K562 (cell line): Measurements from ENCODE around the gene ECE2. TPM values are rescaled to one million over a fixed set of nuclear protein-coding genes. Genes with fewer than 3 reads are reported as not detected.

ENCODE experiments used
- ETV5 ChIP-seq: sonication (generic); formaldehyde crosslinking; IDR thresholded peaks from 2 replicates; pipeline ENCODE4 v1.4.0; 2020; ENCODE audit warnings: low read depth, mild to moderate bottlenecking, missing genetic modification reagents
- FOXJ2 ChIP-seq: fragments of 200-800 bp; sonication (Bioruptor generic); IDR thresholded peaks from 2 replicates; pipeline ENCODE4 v1.6.1; 2016; ENCODE audit warnings: missing genetic modification characterization, missing compliant biosample characterization
- LARP7 ChIP-seq: fragments of 450-650 bp; IDR thresholded peaks from 2 replicates; pipeline ENCODE4 v1.6.1; 2016
- MCM3 ChIP-seq: fragments of 450-650 bp; IDR thresholded peaks from 2 replicates; pipeline ENCODE4 v1.6.1; 2016
- MECOM ChIP-seq: fragments of 250-450 bp; sonication (Bioruptor Pico); IDR thresholded peaks from 2 replicates; pipeline ENCODE4 v1.8.0; 2022; ENCODE audit warnings: inconsistent platforms
- PHB2 ChIP-seq: fragments of 450-650 bp; IDR thresholded peaks from 2 replicates; pipeline ENCODE4 v1.6.1; 2017; ENCODE audit warnings: low read depth
- POLR2AphosphoS5 ChIP-seq: IDR thresholded peaks from 2 replicates; pipeline ENCODE4 v1.6.1; 2011; ENCODE audit warnings: mild to moderate bottlenecking, low read depth, low read length, moderate library complexity; ENCODE audit not compliant: control insufficient read depth, insufficient read depth
- RBM14 ChIP-seq: fragments of 200-400 bp; formaldehyde crosslinking; IDR thresholded peaks from 2 replicates; pipeline ENCODE4 v1.6.1; 2018; ENCODE audit warnings: low read depth, mild to moderate bottlenecking, low read length, moderate library complexity, borderline replicate concordance; ENCODE audit not compliant: insufficient read depth
- RBM17 ChIP-seq: fragments of 200-400 bp; formaldehyde crosslinking; IDR thresholded peaks from 2 replicates; pipeline ENCODE4 v1.6.1; 2017; ENCODE audit warnings: low read depth, mild to moderate bottlenecking, low read length, borderline replicate concordance
- SRSF9 ChIP-seq: fragments of 200-400 bp; formaldehyde crosslinking; IDR thresholded peaks from 2 replicates; pipeline ENCODE4 v1.6.1; 2017; ENCODE audit warnings: low read depth, low read length, borderline replicate concordance
- SUPT5H ChIP-seq: fragments of 450-650 bp; IDR thresholded peaks from 2 replicates; pipeline ENCODE4 v1.6.1; 2016
- TRIM24 ChIP-seq, 2 experiments: fragments of 450-650 bp; IDR thresholded peaks; 2 replicates each; pipeline ENCODE4 v1.6.1; 2016
- ZBTB17 ChIP-seq: fragments of 450-650 bp; formaldehyde crosslinking; IDR thresholded peaks from 2 replicates; pipeline ENCODE4 v1.4.0; 2020; ENCODE audit warnings: mild to moderate bottlenecking
- ZBTB7A ChIP-seq: IDR thresholded peaks from 2 replicates; pipeline ENCODE4 v1.6.1; 2011; ENCODE audit warnings: low read depth, mild to moderate bottlenecking, low read length, moderate library complexity, borderline replicate concordance; ENCODE audit not compliant: control insufficient read depth
- ZNF444 ChIP-seq: fragments of 250-450 bp; sonication (Bioruptor Pico); IDR thresholded peaks from 2 replicates; pipeline ENCODE4 v1.4.0; 2020; ENCODE audit warnings: mild to moderate bottlenecking, moderate library complexity
- ZNF584 ChIP-seq: fragments of 200-800 bp; sonication (Bioruptor generic); IDR thresholded peaks from 2 replicates; pipeline ENCODE4 v1.6.1; 2016; ENCODE audit warnings: low read depth, mild to moderate bottlenecking, missing genetic modification characterization, missing compliant biosample characterization
- ZSCAN32 ChIP-seq: fragments of 450-650 bp; formaldehyde crosslinking; IDR thresholded peaks from 2 replicates; pipeline ENCODE4 v1.4.0; 2020; ENCODE audit warnings: mild to moderate bottlenecking, moderate library complexity
- polyA plus RNA-seq, 8 experiments: library from polyadenylated mRNA; depleted of rRNA in 4 of 8; stranded (reverse) in 5 of 8; unstranded in 3 of 8; fragments of >200 nt; fragmentation: Nextera tagmentation in 2 of 8; fragmentation: Illumina TruSeq in 1 of 8; extraction: Ambion mirVana in 2 of 8; extraction: Trizol in 1 of 8; gene quantifications; 2 replicates each; pipeline versions ENCODE4 v1.2.1 to v1.2.3, GENCODE V29; 2011 to 2014; ENCODE audit warnings: inconsistent platforms in 1 of 8, missing spikeins in 1 of 8
- total RNA-seq, 7 experiments: library from RNA; depleted of rRNA in 6 of 7; stranded (reverse); fragments of >200 nt in 6 of 7; fragmentation: Illumina TruSeq in 2 of 7; extraction: Trizol in 2 of 7; gene quantifications; 2 replicates each; pipeline versions ENCODE4 v1.2.1 to v1.2.3, GENCODE V29; 2011 to 2021; ENCODE audit warnings: low replicate concordance in 1 of 7
- TF ChIP-seq, protein P1 (sequence below): fragments of 250-450 bp; sonication (Bioruptor Pico); IDR thresholded peaks from 2 replicates; pipeline ENCODE4 v1.9.0; 2021; ENCODE audit warnings: mild to moderate bottlenecking
- TF ChIP-seq, protein P2 (sequence below): sonication (generic); formaldehyde crosslinking; IDR thresholded peaks from 2 replicates; pipeline ENCODE4 v1.8.1; 2023; ENCODE audit warnings: mild to moderate bottlenecking, missing genetic modification reagents
- TF ChIP-seq, protein P3 (sequence below): fragments of 450-650 bp; IDR thresholded peaks from 2 replicates; pipeline ENCODE4 v1.6.1; 2016; ENCODE audit warnings: missing biosample characterization, missing genetic modification characterization
- TF ChIP-seq, protein P4 (sequence below), 2 experiments: fragments of 200-800 bp in 1 of 2; sonication (Bioruptor generic) in 1 of 2; sonication (generic) in 1 of 2; formaldehyde crosslinking in 1 of 2; IDR thresholded peaks in 1 of 2; conservative IDR thresholded peaks in 1 of 2; 2 replicates each; pipeline versions ENCODE4 v1.5.0 to v1.6.1; 2016 to 2020; ENCODE audit warnings: missing compliant biosample characterization in 1 of 2, missing genetic modification characterization in 1 of 2, missing genetic modification reagents in 1 of 2

Gene ECE2
- total and polyA plus RNA-seq, 9 of the 15 experiments (the other 6 are each of a cell fraction or from before 2014, with no cell fraction given) = not detected

DNA sequence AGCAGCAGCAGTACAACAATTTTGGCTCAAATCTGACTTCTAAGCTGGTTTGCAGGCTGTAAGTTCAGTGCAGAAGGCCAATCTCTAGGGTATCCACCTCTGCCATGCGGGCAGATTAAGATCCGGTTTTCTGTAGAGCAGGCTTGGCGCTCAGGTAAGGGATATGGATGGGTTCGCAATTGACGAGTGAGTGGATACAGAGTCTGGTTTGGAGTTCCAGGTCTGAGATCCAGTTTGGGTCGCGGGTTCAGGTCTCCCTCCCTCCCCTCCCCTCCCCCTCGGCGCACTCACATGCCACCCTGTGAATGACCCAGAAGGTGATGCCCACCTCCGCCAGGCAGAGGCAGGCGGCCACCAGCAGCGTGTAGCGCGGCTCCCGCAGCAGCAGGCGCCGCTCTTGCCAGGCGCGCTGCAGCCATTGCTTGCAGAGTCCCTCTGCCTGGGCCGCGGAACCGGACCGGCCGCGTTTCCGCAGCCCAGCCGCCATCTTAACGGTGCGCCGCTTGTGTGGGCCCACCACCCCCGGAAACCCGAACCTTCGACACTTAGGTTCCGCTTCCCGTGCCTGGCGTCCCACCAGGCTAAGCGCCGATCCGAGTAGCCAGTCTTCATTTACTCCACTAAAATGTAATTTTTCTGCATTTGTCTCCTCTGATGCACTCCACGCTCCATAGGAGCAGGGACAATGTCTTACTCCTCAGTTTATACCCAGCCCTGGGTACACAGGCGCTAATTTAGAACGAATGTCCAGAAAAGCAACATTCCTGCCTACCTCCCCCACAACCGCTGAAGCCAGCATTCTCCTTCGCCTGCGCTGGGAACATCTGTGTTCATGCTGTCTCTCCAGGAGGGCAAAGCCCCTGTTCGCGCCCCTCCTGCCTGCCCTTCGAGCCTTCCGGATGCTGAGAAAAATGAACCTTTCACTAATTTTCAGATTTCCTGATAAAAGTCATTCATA lies 27.1 kb upstream of the ECE2 start, which contains the start of gene ALG3 (continued):
- TF ChIP-seq ZBTB17 (peak; percentile 60; the same call in 1 of the 2 replicates), SUPT5H (peak; percentile 94), POLR2AphosphoS5 (peak; percentile 78), LARP7 (no peak; the same call in 1 of the 2 replicates), TRIM24 (IDR thresholded peaks at IDR 0.05) (peak in 1 of 2 experiments; percentile 92; a peak in 2 of 4 replicates), RBM14 (no peak), ZBTB7A (peak; percentile 74; the same call in 1 of the 2 replicates), RBM17 (no peak), ZNF444 (CRISPR knock-in tag) (peak; percentile 76), ZNF584 (CRISPR knock-in tag) (no peak), MCM3 (no peak), ZSCAN32 (no peak), FOXJ2 (tag) (no peak), PHB2 (no peak), SRSF9 (no peak), MECOM (no peak), ETV5 (no peak; the same call in none of the 2 replicates)
- TF ChIP-seq, protein P1, sequence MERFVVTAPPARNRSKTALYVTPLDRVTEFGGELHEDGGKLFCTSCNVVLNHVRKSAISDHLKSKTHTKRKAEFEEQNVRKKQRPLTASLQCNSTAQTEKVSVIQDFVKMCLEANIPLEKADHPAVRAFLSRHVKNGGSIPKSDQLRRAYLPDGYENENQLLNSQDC (CRISPR knock-in tag) = no peak
- TF ChIP-seq, protein P2, sequence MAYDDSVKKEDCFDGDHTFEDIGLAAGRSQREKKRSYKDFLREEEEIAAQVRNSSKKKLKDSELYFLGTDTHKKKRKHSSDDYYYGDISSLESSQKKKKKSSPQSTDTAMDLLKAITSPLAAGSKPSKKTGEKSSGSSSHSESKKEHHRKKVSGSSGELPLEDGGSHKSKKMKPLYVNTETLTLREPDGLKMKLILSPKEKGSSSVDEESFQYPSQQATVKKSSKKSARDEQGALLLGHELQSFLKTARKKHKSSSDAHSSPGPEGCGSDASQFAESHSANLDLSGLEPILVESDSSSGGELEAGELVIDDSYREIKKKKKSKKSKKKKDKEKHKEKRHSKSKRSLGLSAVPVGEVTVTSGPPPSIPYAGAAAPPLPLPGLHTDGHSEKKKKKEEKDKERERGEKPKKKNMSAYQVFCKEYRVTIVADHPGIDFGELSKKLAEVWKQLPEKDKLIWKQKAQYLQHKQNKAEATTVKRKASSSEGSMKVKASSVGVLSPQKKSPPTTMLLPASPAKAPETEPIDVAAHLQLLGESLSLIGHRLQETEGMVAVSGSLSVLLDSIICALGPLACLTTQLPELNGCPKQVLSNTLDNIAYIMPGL (CRISPR knock-in tag) = peak; percentile 61; the same call in 1 of the 2 replicates
- TF ChIP-seq, protein P3, sequence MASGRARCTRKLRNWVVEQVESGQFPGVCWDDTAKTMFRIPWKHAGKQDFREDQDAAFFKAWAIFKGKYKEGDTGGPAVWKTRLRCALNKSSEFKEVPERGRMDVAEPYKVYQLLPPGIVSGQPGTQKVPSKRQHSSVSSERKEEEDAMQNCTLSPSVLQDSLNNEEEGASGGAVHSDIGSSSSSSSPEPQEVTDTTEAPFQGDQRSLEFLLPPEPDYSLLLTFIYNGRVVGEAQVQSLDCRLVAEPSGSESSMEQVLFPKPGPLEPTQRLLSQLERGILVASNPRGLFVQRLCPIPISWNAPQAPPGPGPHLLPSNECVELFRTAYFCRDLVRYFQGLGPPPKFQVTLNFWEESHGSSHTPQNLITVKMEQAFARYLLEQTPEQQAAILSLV (tag) = no peak
- TF ChIP-seq, protein P4, sequence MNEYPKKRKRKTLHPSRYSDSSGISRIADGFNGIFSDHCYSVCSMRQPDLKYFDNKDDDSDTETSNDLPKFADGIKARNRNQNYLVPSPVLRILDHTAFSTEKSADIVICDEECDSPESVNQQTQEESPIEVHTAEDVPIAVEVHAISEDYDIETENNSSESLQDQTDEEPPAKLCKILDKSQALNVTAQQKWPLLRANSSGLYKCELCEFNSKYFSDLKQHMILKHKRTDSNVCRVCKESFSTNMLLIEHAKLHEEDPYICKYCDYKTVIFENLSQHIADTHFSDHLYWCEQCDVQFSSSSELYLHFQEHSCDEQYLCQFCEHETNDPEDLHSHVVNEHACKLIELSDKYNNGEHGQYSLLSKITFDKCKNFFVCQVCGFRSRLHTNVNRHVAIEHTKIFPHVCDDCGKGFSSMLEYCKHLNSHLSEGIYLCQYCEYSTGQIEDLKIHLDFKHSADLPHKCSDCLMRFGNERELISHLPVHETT (CRISPR knock-in tag; conservative IDR thresholded peaks at IDR 0.05 in 1 of 2, IDR thresholded peaks at IDR 0.05 in 1 of 2) = peak in 1 of 2 experiments; percentile 42; a peak in 1 of 4 replicates
